Left ventricle myocardium inferior (tissue), 1 donor: ENCODE data around the gene MPP4. TPM values are rescaled to one million over a fixed set of nuclear protein-coding genes. Genes with fewer than 3 reads are reported as not detected.

Experiments used
- DNase-seq: peaks from one replicate; pipeline ENCODE4 v3.0.0-alpha.2; 2020
- H3K27ac ChIP-seq: fragments of 200-600 bp; replicated peaks from 2 replicates; pipeline ENCODE4 v1.8.0; 2021
- H3K27me3 ChIP-seq: fragments of 200-600 bp; 2 replicates; pipeline ENCODE4 v1.8.0; 2021; ENCODE audit warnings: low read depth
- H3K36me3 ChIP-seq: fragments of 200-600 bp; 2 replicates; pipeline ENCODE4 v1.8.0; 2021
- H3K4me1 ChIP-seq: fragments of 200-600 bp; 2 replicates; pipeline ENCODE4 v1.8.0; 2021
- H3K4me3 ChIP-seq: fragments of 200-600 bp; 2 replicates; pipeline ENCODE4 v1.8.0; 2021; ENCODE audit warnings: mild to moderate bottlenecking, moderate library complexity
- H3K9me3 ChIP-seq: fragments of 200-600 bp; replicated peaks from 2 replicates; pipeline ENCODE4 v1.8.0; 2021
- CTCF ChIP-seq: fragments of 200-600 bp; IDR thresholded peaks from 2 replicates; pipeline ENCODE4 v1.8.0; 2021; ENCODE audit warnings: antibody characterized with exemption, mild to moderate bottlenecking, borderline replicate concordance
- intact Hi-C: fragments of 100-400 bp; cut with micrococcal nuclease; formaldehyde crosslinking; loops from one replicate; pipeline ENCODE4 v1.11.0; 2022
- total RNA-seq: library from RNA; stranded (reverse); fragmentation: NEBNext Ultra II Directional; extraction: Animal tissue kit (Norgen Biotek cat#: 25700); gene quantifications from one replicate; pipeline ENCODE4 v1.2.1, GENCODE V29; 2021
- donor health status: DM: no; HTN: yes; CAD: no; lungs with severe emphysema.

MPP4 gene
- total RNA-seq, 1 donor from 2014 or later = not detected

DNA sequence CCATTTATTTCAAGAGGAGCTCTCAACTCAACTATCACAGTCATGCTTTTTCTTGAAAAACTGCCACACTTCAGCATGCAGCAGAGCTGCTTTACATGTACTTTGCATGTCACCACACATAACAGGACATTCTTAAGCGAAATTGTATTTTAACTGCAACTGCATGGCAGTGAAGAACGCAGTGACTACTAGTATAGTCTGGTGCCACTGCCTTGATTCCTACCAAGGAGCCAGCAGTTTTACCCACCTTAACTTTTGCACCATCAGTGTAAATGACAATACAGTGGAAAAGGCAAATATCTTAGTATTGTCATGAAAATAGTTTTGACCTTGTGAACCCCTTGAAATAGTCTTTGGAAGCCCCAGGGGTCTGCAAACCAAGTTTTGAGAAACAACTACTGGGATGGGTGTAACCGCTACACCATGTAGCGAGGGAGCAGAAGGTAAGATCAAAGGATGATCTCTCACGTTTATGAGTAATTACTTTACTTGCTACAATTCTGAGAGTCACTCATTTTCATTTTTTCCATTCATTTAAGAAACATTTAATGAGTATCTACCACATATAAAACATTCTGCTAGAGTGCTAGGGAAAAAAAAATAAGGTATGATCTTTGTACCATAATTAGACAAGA lies 32.3 kb upstream of the MPP4 start:
- TF ChIP-seq CTCF = no peak

DNA sequence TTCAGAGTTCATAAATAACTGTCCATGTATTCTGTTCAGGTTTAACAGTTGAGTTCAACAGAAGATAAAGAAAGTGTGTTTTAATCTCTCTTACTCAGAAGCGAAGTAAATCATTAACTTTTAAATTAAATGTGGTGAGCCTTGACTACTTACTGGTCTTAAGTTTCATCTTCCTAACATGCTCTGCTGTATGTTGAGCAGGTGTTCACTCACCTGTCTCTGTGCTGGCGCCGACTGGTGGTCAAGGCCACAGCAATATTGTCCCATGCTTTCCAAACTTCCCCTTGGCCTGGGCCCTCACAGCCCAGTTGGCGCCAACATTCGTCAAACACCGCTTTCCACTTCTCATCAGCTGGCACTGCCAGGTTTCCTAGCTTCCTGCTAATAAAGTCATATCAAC lies 17.0 kb upstream of the MPP4 start:
- Histone ChIP-seq H3K4me1 (no peaks in the 10 kb centered on the region), H3K4me3 (no peak overlapping the region), H3K27ac (no peak overlapping the region), H3K27me3 (no peaks in the 10 kb centered on the region), H3K36me3 (peaks cover 88% of the 10 kb centered on the region), H3K9me3 (peaks cover 9% of the 10 kb centered on the region)
- TF ChIP-seq CTCF = no peak
- intact Hi-C loops = no loop called here
- no peak for DNase-seq

More for the DNA sequence above, 32.3 kb upstream of the MPP4 start:
- no peak for DNase-seq
- no peaks in the 10 kb centered on the region for H3K27me3 ChIP-seq
- no peaks in the 10 kb centered on the region for H3K4me1 ChIP-seq
- intact Hi-C loops = no loop called here
- no peak overlapping the region for H3K27ac ChIP-seq
- no peak overlapping the region for H3K4me3 ChIP-seq
- no peaks in the 10 kb centered on the region for H3K9me3 ChIP-seq
- peaks cover 90% of the 10 kb centered on the region for H3K36me3 ChIP-seq

GRCh38 chr2:201712726-201713125 lies 14.3 kb upstream of the MPP4 start:
- H3K27me3 ChIP-seq = no peaks in the 10 kb centered on the region
- no peaks in the 10 kb centered on the region for H3K9me3 ChIP-seq
- peaks cover 91% of the 10 kb centered on the region for H3K36me3 ChIP-seq
- DNase-seq = no peak
- H3K4me3 ChIP-seq = no peak overlapping the region
- TF ChIP-seq CTCF = no peak
- H3K4me1 ChIP-seq = no peaks in the 10 kb centered on the region
- no peak overlapping the region for H3K27ac ChIP-seq
- intact Hi-C loops = no loop called here

DNA sequence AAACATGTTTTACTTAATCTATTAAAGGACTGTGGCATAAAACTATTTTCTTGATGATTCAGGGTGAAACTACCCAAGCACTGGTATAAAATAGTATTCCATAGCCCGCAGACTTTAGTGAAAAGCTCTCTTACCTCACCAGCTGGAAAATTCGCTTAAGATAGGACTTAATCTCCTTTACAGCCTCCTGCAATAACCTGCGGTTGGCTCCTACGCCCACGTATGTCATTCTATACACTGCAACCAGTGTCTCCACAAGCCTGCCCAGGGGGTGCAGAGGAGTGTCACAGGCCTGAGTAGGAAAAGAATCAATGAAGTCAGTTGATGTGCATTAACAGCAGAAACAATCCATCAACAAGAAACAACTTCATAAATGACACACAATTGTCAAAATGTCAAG lies 11.3 kb upstream of the MPP4 start:
- H3K9me3 ChIP-seq = no peaks in the 10 kb centered on the region
- H3K27ac ChIP-seq = no peak overlapping the region
- H3K36me3 ChIP-seq = peaks cover 91% of the 10 kb centered on the region
- intact Hi-C loops = no loop called here
- DNase-seq = no peak
- no peak for TF ChIP-seq CTCF
- no peaks in the 10 kb centered on the region for H3K27me3 ChIP-seq
- no peak overlapping the region for H3K4me3 ChIP-seq
- no peaks in the 10 kb centered on the region for H3K4me1 ChIP-seq

DNA sequence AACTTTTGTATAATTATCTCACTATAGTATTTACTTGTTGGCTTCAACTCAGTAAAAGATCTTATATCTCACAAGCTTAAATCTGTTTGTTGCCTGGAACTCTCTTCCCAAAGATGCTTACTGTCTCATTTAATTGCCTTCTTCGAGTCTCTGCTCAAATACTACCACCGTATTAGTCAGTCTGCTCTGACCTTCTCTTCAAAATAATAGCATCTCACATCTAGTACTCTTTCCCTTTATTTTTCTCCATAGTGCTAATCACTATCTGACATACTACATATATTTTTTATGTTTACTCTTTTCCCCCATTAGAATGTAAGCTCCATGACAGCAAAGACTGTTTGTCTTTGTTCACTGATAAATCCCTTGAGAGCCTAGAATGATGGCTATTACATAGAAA lies 10.6 kb upstream of the MPP4 start:
- Histone ChIP-seq H3K27me3 (no peaks in the 10 kb centered on the region), H3K27ac (no peak overlapping the region), H3K4me3 (no peak overlapping the region), H3K4me1 (no peaks in the 10 kb centered on the region), H3K36me3 (peaks cover 91% of the 10 kb centered on the region), H3K9me3 (no peaks in the 10 kb centered on the region)
- no peak for DNase-seq
- intact Hi-C loops = no loop called here
- no peak for TF ChIP-seq CTCF

GRCh38 chr2:201707753-201708152 lies 9.3 kb upstream of the MPP4 start:
- Histone ChIP-seq H3K9me3 (no peaks in the 10 kb centered on the region), H3K4me1 (no peaks in the 10 kb centered on the region), H3K27ac (no peak overlapping the region), H3K36me3 (peaks cover 91% of the 10 kb centered on the region), H3K27me3 (no peaks in the 10 kb centered on the region), H3K4me3 (no peak overlapping the region)
- TF ChIP-seq CTCF = peak; percentile 11
- intact Hi-C loops = no loop called here
- no peak for DNase-seq
